HL-60 (cell line): ENCODE results near the gene OPA1.

Experiments used
- DNase-seq, 2 experiments: peaks; one replicate each; pipeline ENCODE4 v3.0.0-alpha.2; 2010 to 2020; ENCODE audit warnings: low read depth in 1 of 2, low spot score in 1 of 2
- H3K27ac ChIP-seq: fragments of 250-450 bp; sonication (Bioruptor Pico); replicated peaks from 2 replicates; pipeline ENCODE4 v1.5.1; 2020; ENCODE audit warnings: mild to moderate bottlenecking, moderate library complexity
- H3K27me3 ChIP-seq: fragments of 250-450 bp; sonication (Bioruptor Pico); 2 replicates; pipeline ENCODE4 v1.5.1; 2021; ENCODE audit warnings: mild to moderate bottlenecking, moderate library complexity; ENCODE audit not compliant: insufficient read depth, poor library complexity, severe bottlenecking
- H3K4me3 ChIP-seq: replicated peaks from 2 replicates; pipeline ENCODE4 v1.5.1; 2011; ENCODE audit warnings: mild to moderate bottlenecking, control low read depth, low read length; ENCODE audit not compliant: insufficient read depth
- GABPA ChIP-seq: IDR thresholded peaks from 2 replicates; pipeline ENCODE4 v1.6.1; 2012; ENCODE audit warnings: low read depth
- POLR2AphosphoS5 ChIP-seq: IDR thresholded peaks from 2 replicates; pipeline ENCODE4 v1.6.1; 2012; ENCODE audit warnings: low read depth
- SPI1 ChIP-seq: IDR thresholded peaks from 2 replicates; pipeline ENCODE4 v1.6.1; 2012; ENCODE audit warnings: low read depth, mild to moderate bottlenecking, borderline replicate concordance
- TF ChIP-seq, protein P1 (sequence below): IDR thresholded peaks from one replicate; pipeline ENCODE4 v1.5.1; 2011; ENCODE audit warnings: low read length, control low read depth, inconsistent platforms; ENCODE audit not compliant: insufficient read depth
- TF ChIP-seq, protein P2 (sequence below): IDR thresholded peaks from 2 replicates; pipeline ENCODE4 v1.6.1; 2012; ENCODE audit warnings: low read depth; ENCODE audit not compliant: insufficient replicate concordance

OPA1 gene

DNA sequence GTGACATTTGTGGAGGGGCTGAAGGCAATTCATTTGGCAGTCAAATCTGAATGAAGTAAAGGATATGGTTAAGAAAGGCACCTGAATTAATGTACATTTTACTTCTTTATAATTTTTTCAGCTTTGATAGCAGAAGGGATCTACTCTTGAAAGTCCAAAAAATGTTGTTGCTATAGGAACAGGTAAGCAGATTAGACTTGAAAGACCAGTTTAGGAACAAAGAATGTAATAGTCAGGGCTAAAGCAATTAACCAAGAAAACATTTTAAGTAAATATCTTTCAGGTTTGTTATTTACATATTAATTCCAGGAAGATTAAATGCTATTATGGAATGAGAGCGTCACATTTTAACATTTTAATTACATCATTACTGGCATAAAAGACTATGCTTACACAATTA, 39.4 kb upstream of the OPA1 start:
- TF ChIP-seq, protein P1, sequence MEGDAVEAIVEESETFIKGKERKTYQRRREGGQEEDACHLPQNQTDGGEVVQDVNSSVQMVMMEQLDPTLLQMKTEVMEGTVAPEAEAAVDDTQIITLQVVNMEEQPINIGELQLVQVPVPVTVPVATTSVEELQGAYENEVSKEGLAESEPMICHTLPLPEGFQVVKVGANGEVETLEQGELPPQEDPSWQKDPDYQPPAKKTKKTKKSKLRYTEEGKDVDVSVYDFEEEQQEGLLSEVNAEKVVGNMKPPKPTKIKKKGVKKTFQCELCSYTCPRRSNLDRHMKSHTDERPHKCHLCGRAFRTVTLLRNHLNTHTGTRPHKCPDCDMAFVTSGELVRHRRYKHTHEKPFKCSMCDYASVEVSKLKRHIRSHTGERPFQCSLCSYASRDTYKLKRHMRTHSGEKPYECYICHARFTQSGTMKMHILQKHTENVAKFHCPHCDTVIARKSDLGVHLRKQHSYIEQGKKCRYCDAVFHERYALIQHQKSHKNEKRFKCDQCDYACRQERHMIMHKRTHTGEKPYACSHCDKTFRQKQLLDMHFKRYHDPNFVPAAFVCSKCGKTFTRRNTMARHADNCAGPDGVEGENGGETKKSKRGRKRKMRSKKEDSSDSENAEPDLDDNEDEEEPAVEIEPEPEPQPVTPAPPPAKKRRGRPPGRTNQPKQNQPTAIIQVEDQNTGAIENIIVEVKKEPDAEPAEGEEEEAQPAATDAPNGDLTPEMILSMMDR = no peak
- TF ChIP-seq GABPA (no peak), POLR2AphosphoS5 (no peak), SPI1 (no peak)
- TF ChIP-seq, protein P2, sequence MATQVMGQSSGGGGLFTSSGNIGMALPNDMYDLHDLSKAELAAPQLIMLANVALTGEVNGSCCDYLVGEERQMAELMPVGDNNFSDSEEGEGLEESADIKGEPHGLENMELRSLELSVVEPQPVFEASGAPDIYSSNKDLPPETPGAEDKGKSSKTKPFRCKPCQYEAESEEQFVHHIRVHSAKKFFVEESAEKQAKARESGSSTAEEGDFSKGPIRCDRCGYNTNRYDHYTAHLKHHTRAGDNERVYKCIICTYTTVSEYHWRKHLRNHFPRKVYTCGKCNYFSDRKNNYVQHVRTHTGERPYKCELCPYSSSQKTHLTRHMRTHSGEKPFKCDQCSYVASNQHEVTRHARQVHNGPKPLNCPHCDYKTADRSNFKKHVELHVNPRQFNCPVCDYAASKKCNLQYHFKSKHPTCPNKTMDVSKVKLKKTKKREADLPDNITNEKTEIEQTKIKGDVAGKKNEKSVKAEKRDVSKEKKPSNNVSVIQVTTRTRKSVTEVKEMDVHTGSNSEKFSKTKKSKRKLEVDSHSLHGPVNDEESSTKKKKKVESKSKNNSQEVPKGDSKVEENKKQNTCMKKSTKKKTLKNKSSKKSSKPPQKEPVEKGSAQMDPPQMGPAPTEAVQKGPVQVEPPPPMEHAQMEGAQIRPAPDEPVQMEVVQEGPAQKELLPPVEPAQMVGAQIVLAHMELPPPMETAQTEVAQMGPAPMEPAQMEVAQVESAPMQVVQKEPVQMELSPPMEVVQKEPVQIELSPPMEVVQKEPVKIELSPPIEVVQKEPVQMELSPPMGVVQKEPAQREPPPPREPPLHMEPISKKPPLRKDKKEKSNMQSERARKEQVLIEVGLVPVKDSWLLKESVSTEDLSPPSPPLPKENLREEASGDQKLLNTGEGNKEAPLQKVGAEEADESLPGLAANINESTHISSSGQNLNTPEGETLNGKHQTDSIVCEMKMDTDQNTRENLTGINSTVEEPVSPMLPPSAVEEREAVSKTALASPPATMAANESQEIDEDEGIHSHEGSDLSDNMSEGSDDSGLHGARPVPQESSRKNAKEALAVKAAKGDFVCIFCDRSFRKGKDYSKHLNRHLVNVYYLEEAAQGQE = no peak
- DNase-seq = no peak
- Histone ChIP-seq H3K4me3 (no peak overlapping the region), H3K27me3 (no peaks in the 10 kb centered on the region), H3K27ac (no peak overlapping the region)

DNA sequence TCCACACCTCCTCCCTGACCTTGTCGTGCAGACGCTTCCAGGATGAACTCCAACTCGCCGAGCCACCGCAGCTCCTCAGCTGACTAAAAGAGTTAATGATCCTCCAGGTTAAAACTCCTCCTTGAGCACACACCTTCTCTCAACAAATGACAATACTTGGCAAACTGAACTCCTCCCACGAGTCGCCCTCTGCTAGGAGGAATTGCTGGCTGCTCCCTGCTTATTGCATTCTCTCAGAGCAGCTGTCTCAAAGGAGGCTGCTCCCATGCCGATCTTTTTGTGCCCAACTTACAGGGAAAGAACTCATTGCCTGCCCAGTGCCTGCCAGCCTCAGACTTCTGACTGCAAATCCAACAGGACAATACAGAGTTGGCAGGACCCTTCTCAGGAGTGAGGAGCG, 38.2 kb upstream of the OPA1 start, which contains the start of gene ATP13A4:
TSS of gene ATP13A4 (minus strand) at position 85 of the 400 bp plus-strand sequence. CDS start 96 bp downstream, outside the sequence.
- no peaks in the 10 kb centered on the region for H3K27me3 ChIP-seq
- TF ChIP-seq, protein P1 = no peak
- TF ChIP-seq, protein P2 = no peak
- no peak for TF ChIP-seq SPI1
- no peak for TF ChIP-seq GABPA
- no peak for TF ChIP-seq POLR2AphosphoS5
- no peak within 1 kb of the TSS for H3K4me3 ChIP-seq
- H3K27ac ChIP-seq = no peak within 1 kb of the TSS
- no peak for DNase-seq

DNA sequence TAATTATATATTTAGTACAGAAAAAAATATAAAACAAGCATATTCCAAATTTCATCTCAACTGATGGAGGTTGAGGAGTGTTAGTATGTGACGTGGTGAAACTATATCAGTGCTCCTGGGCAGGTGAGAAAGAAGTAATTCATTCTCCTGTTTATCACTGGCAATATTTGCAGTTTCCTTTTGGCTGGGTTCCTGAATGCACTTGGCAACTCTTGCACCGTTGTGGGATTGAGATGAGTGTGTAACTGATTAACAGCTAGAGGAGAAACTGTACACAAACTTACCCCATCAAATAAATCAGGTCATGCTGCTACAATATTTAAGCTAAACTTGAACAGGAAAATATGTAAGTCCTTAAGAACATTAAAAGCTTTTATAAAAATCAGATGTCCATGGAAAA, 36.2 kb upstream of the OPA1 start:
- no peak overlapping the region for H3K4me3 ChIP-seq

DNA sequence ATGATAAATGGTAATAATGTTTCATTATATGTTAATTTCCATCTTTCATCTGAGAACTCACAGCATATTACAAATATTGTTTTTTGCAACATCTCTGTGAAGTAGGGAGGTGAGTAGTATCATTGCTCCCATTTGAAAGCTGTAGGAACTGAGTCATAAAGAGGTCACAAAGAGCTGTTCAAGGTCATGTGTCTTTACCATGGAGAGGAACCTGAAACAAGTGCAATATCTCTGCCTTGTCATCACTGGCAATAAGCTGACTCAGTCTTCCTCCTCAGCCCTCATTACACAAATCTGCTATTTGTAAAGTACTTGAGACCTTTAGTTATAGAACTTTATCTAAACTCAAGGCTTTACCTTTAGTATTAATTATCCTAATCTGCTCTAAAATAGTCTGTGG, 33.9 kb upstream of the OPA1 start:
- no peak for DNase-seq
- TF ChIP-seq POLR2AphosphoS5 = no peak
- no peak for TF ChIP-seq SPI1
- H3K27me3 ChIP-seq = no peaks in the 10 kb centered on the region
- H3K4me3 ChIP-seq = no peak overlapping the region
- no peak overlapping the region for H3K27ac ChIP-seq

More for the DNA sequence above, 36.2 kb upstream of the OPA1 start:
- Histone ChIP-seq H3K27me3 (no peaks in the 10 kb centered on the region), H3K27ac (no peak overlapping the region)
- DNase-seq = no peak
- TF ChIP-seq POLR2AphosphoS5 = no peak

DNA sequence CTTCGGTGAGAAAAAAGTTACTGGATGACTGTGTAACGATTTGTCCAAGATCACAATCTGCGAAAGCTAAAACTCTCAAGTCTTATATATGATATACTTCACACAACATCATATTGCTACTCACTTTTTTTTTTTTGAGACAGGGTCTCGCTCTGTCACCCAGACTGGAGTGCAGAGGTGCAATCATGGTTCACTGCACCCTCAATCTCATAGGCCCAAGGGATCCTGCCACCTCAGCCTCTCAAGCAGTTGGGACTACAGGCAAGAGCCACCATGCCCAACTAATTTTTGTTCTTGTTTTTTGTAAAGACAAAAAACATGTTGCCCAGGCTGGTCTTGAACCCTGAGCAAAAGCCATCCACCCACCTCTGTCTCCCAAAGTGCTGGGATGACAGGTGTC, 32.9 kb upstream of the OPA1 start:
- TF ChIP-seq, protein P1 = no peak
- TF ChIP-seq GABPA = no peak
- TF ChIP-seq, protein P2 = no peak
- no peak for TF ChIP-seq POLR2AphosphoS5
- TF ChIP-seq SPI1 = no peak

More for the DNA sequence above, 32.9 kb upstream of the OPA1 start:
- H3K27ac ChIP-seq = no peak overlapping the region
- no peak for DNase-seq
- H3K27me3 ChIP-seq = no peaks in the 10 kb centered on the region
- H3K4me3 ChIP-seq = no peak overlapping the region
